Naive B cell (primary cell): ENCODE results near the gene WDR88. TPM values are rescaled to one million over a fixed set of nuclear protein-coding genes. Genes with fewer than 3 reads are reported as not detected.

Source experiments
- ATAC-seq, 2 donors: fragments of 150-1000 bp; cut with Tn5 transposase; 2 replicates each; pipeline ENCODE4 v1.10.0; 2021; ENCODE audit warnings: low read depth in 2 of 2, mild to moderate bottlenecking in 2 of 2, moderate library complexity in 2 of 2
- DNase-seq: peaks from one replicate; pipeline ENCODE4 v3.0.0; 2022
- H3K27ac Mint-ChIP-seq, 6 donors: one replicate each; pipeline ENCODE4 v1.8.0; 2020 to 2022; ENCODE audit warnings: mild to moderate bottlenecking in 6 of 6, mixed read lengths in 6 of 6, moderate library complexity in 5 of 6, inconsistent platforms in 2 of 6
- H3K27me3 Mint-ChIP-seq, 3 donors: one replicate each; pipeline ENCODE4 v1.8.0; 2021 to 2022; ENCODE audit warnings: mixed read lengths in 3 of 3, mild to moderate bottlenecking in 1 of 3
- H3K36me3 Mint-ChIP-seq, 2 donors: one replicate each; pipeline ENCODE4 v1.8.0; 2020 to 2022; ENCODE audit warnings: mixed read lengths in 2 of 2, inconsistent platforms in 1 of 2, mild to moderate bottlenecking in 1 of 2
- H3K4me1 Mint-ChIP-seq, 3 donors: one replicate each; pipeline ENCODE4 v1.8.0; 2020 to 2022; ENCODE audit warnings: mixed read lengths in 3 of 3, inconsistent platforms in 1 of 3, mild to moderate bottlenecking in 1 of 3, moderate library complexity in 1 of 3
- H3K4me3 Mint-ChIP-seq, 8 donors: one replicate each; pipeline ENCODE4 v1.8.0; 2020 to 2022; ENCODE audit warnings: mild to moderate bottlenecking in 8 of 8, mixed read lengths in 8 of 8, moderate library complexity in 8 of 8, inconsistent platforms in 2 of 8
- H3K9me3 Mint-ChIP-seq, 7 donors: one replicate each; pipeline ENCODE4 v1.8.0; 2020 to 2022; ENCODE audit warnings: mixed read lengths in 7 of 7, mild to moderate bottlenecking in 5 of 7, inconsistent platforms in 2 of 7, moderate library complexity in 1 of 7
- polyA plus RNA-seq, 6 donors: library from polyadenylated mRNA; unstranded; fragments of 300-500 nt; fragmentation: Illumina TruSeq; gene quantifications; one replicate each; pipeline ENCODE4 v1.2.3, GENCODE V29; 2021; ENCODE audit warnings: low read depth in 6 of 6

The WDR88 gene
- polyA plus RNA-seq, 6 donors from 2014 or later: 0.43 to 0.65 TPM; not detected in 4

DNA sequence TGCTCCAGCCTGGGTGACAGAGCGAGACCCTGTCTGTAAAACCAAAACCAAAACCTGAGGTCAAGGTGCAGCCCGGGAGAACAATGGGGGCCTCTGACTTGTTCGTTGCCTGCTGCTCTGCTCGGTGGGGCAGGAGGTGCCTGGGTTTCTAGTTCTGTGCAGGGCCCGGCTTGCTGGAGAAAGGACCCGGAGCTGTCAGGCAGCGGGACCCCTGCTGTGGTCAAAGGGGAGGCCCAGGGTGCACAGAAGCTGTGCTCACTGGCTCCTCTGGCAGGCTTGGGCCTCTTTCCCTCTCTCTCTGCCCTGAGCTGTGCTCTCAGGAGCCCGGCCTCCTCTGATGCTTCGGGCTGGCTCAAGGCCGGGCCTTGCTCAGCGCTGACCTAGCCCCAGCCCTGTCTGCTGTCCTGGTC lies 65.7 kb downstream of the WDR88 start:
- Mint-ChIP-seq H3K27ac (no peak overlapping the region), H3K36me3 (no peaks in the 10 kb centered on the region), H3K4me1 (peaks cover 0 to 7% (median 4%) of the 10 kb centered on the region in 3 donors), H3K27me3 (peaks cover 18 to 38% (median 31%) of the 10 kb centered on the region in 3 donors), H3K4me3 (peak overlapping the region in 1 of 8 donors; percentile 9), H3K9me3 (no peaks in the 10 kb centered on the region)
- DNase-seq (no peak), ATAC-seq (no peak)

GRCh38 chr19:33198169-33198568 lies 66.3 kb downstream of the WDR88 start:
- Mint-ChIP-seq H3K4me3 (no peak overlapping the region), H3K27ac (no peak overlapping the region), H3K4me1 (peaks cover 0 to 7% (median 4%) of the 10 kb centered on the region in 3 donors), H3K9me3 (no peaks in the 10 kb centered on the region), H3K36me3 (no peaks in the 10 kb centered on the region), H3K27me3 (peaks cover 14 to 32% (median 25%) of the 10 kb centered on the region in 3 donors)
- DNase-seq: no peak
- ATAC-seq: no peak

- H3K9me3 Mint-ChIP-seq: no peaks in the 10 kb centered on the region
- ATAC-seq (no peak), DNase-seq (no peak)
- H3K36me3 Mint-ChIP-seq: no peaks in the 10 kb centered on the region
- no peak overlapping the region for H3K27ac Mint-ChIP-seq
- peaks cover 9 to 25% (median 18%) of the 10 kb centered on the region in 3 donors for H3K27me3 Mint-ChIP-seq
- no peak overlapping the region for H3K4me3 Mint-ChIP-seq
- peaks cover 0 to 3% (median 0%) of the 10 kb centered on the region in 3 donors for H3K4me1 Mint-ChIP-seq
Measured at GRCh38 chr19:33199441-33200265, 67.7 kb downstream of the WDR88 start.

DNA sequence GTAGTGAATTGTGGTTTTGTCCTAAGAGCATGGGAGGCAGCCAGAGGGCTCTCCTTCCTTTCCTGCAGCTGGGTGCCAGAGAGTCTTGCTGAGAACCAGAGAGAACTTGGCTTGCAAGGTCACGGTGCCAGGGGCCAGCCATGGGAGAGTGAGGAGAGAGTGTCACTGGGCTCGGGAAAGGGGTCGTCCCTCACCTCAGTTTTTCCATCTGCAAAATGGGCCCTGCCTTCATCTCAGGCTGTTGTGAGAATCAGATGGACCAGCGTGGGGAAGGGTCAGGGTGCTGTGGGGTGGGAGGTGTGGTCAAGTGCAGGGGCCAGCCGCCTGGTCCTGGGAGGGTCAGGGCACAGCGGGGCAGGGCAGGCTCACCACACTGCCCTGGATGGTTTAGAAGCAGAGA lies 69.6 kb downstream of the WDR88 start:
- DNase-seq (no peak), ATAC-seq (no peak)
- Mint-ChIP-seq H3K27me3 (peaks cover 8 to 17% (median 13%) of the 10 kb centered on the region in 3 donors), H3K27ac (no peak overlapping the region), H3K4me3 (no peak overlapping the region), H3K4me1 (no peaks in the 10 kb centered on the region), H3K9me3 (no peaks in the 10 kb centered on the region), H3K36me3 (no peaks in the 10 kb centered on the region)

GRCh38 chr19:33201886-33202545 lies 70.1 kb downstream of the WDR88 start:
- H3K27me3 Mint-ChIP-seq: peaks cover 3 to 11% (median 7%) of the 10 kb centered on the region in 3 donors
- ATAC-seq (no peak), DNase-seq (no peak)
- H3K9me3 Mint-ChIP-seq: no peaks in the 10 kb centered on the region
- H3K36me3 Mint-ChIP-seq: no peaks in the 10 kb centered on the region
- no peaks in the 10 kb centered on the region for H3K4me1 Mint-ChIP-seq
- H3K27ac Mint-ChIP-seq: no peak overlapping the region
- no peak overlapping the region for H3K4me3 Mint-ChIP-seq

DNA sequence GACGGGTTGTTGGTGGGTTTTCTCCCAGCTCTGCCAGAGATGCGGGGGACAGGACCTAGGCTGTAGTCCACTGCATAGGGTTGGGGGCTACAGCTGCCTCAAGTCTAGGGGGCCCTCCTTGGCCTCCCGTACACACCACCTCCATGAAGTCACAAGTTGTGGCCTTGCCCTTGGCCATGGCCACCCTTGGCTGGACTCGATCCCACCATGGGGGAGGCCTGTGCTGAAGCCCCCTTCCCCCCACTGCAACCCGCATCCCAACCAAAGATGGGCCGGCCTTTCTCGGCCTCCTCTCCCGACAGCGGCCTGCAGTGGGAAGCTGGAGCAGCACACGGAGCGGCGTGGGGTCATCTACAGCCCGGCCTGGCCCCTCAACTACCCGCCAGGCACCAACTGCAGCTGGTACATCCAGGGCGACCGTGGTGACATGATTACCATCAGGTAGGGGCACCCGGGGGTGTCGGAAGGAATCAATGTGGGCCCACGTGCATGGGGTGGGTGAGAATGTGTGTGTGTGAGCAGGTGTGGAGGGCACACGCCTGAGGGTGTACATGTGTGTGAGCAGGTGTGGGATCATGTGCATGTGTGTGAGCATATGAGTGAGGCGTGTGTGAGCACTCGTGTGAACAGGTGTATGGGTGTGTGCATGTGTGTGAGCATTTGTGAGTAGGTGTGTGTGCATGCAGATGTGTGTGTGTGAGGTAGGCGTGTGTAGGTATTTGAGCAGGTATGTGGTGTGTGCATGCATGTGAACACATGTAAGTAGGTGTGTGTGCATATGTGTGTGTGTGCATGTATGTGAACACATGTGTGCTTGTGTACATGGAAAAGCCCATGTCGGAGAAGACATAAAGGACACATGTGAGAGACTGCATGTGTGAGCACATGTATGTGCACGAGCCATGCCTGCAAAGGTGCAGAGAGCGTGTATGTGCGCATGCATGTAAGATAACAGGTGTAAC lies 70.9 kb downstream of the WDR88 start:
- Mint-ChIP-seq H3K27ac (no peak overlapping the region), H3K4me1 (no peaks in the 10 kb centered on the region)
- ATAC-seq: no peak

DNA sequence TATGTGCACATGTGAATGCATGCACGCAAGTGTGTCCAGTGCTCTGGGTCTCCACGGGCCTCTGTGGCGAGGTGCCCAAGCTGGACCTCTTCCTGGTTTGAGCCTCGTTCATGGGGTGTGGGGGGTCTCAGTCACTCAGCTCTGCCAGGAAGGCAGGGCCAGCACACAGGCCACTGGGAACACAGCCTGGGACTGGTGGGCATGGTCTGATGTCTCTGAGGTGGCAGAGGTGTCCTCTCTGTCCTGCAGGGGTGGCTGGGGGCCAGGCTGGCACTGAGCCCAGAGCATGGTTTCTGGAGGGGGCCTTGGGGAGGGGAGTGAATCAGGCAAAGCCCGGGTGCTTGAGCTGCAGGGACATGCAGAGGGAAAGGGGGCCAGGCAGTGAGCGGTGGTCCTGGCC lies 71.6 kb downstream of the WDR88 start:
- no peaks in the 10 kb centered on the region for H3K36me3 Mint-ChIP-seq
- H3K9me3 Mint-ChIP-seq: no peaks in the 10 kb centered on the region
- peaks cover 0 to 8% (median 6%) of the 10 kb centered on the region in 3 donors for H3K27me3 Mint-ChIP-seq
- no peak for ATAC-seq
- H3K27ac Mint-ChIP-seq: no peak overlapping the region
- no peak for DNase-seq
- no peaks in the 10 kb centered on the region for H3K4me1 Mint-ChIP-seq
- no peak overlapping the region for H3K4me3 Mint-ChIP-seq

More for the DNA sequence above, 70.9 kb downstream of the WDR88 start:
- H3K4me3 Mint-ChIP-seq: no peak overlapping the region
- peaks cover 0 to 8% (median 6%) of the 10 kb centered on the region in 3 donors for H3K27me3 Mint-ChIP-seq
- DNase-seq: no peak
- H3K9me3 Mint-ChIP-seq: no peaks in the 10 kb centered on the region
- H3K36me3 Mint-ChIP-seq: no peaks in the 10 kb centered on the region

GRCh38 chr19:33204136-33204973 lies 72.4 kb downstream of the WDR88 start:
- no peak overlapping the region for H3K4me3 Mint-ChIP-seq
- DNase-seq (no peak), ATAC-seq (no peak)
- no peaks in the 10 kb centered on the region for H3K36me3 Mint-ChIP-seq
- H3K4me1 Mint-ChIP-seq: no peaks in the 10 kb centered on the region
- H3K27ac Mint-ChIP-seq: peak overlapping the region in 1 of 6 donors; percentile 69
- peaks cover 0 to under 1% (median 0%) of the 10 kb centered on the region in 3 donors for H3K27me3 Mint-ChIP-seq
- H3K9me3 Mint-ChIP-seq: no peaks in the 10 kb centered on the region

DNA sequence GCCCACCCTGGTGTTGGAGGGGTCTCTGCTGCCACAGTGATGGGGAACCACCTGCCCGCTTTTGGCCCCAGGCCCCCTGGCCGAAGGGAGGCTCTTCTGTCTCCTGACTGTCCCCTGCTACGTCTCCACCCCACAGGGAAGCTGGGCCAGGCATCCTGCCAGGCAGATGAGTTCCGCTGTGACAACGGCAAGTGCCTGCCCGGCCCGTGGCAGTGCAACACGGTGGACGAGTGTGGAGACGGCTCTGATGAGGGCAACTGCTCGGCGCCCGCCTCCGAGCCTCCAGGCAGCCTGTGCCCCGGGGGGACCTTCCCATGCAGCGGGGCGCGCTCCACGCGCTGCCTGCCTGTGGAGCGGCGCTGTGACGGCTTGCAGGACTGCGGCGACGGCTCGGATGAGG lies 73.2 kb downstream of the WDR88 start:
- H3K9me3 Mint-ChIP-seq: no peaks in the 10 kb centered on the region
- no peaks in the 10 kb centered on the region for H3K27me3 Mint-ChIP-seq
- H3K27ac Mint-ChIP-seq: no peak overlapping the region
- H3K36me3 Mint-ChIP-seq: no peaks in the 10 kb centered on the region
- no peaks in the 10 kb centered on the region for H3K4me1 Mint-ChIP-seq
- no peak for DNase-seq
- no peak overlapping the region for H3K4me3 Mint-ChIP-seq
- no peak for ATAC-seq

GRCh38 chr19:33205531-33206260 lies 73.8 kb downstream of the WDR88 start:
- Mint-ChIP-seq H3K4me1 (no peaks in the 10 kb centered on the region), H3K9me3 (no peaks in the 10 kb centered on the region), H3K27ac (peak overlapping the region in 1 of 6 donors; percentile 84), H3K4me3 (no peak overlapping the region), H3K36me3 (no peaks in the 10 kb centered on the region), H3K27me3 (no peaks in the 10 kb centered on the region)
- no peak for DNase-seq
- ATAC-seq: no peak

DNA sequence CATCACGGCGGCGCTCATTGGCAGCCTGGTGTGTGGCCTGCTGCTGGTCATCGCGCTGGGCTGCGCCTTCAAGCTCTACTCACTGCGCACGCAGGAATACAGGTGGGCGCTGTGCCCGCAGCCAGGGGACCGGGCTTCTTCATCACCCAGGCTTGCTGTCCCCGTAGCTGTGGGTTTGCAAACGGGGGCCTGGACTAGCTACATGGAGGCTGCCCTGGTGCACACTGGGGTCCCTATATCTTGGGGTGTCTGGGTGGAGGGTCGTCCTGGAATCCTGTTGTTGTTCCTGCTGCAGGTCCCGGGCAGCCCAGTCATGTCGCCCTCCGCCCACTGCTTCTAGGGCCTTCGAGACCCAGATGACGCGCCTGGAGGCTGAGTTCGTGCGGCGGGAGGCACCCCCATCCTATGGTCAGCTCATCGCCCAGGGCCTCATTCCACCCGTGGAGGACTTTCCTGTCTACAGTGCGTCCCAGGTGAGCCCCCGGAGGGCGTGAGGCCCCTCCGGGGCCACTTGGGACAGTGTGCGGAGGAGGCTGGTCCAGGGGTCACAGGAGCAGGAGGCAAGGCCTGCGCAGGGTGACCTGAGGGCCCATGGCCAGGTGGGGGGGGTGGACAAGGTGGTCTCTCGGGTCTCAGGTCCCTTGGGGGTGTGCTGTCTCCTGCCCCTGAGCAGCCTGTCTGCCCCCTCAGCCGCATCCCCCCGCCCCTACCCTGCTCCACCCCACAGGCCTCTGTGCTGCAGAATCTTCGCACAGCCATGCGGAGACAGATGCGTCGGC lies 74.5 kb downstream of the WDR88 start:
- H3K4me1 Mint-ChIP-seq: no peaks in the 10 kb centered on the region
- peak overlapping the region in 1 of 6 donors; percentile 84 for H3K27ac Mint-ChIP-seq
- H3K9me3 Mint-ChIP-seq: no peaks in the 10 kb centered on the region
- no peak for ATAC-seq
- no peak for DNase-seq
- no peaks in the 10 kb centered on the region for H3K27me3 Mint-ChIP-seq
- no peaks in the 10 kb centered on the region for H3K36me3 Mint-ChIP-seq
- H3K4me3 Mint-ChIP-seq: no peak overlapping the region
